ENCODE data around the gene NRXN3.

The NRXN3 gene

DNA sequence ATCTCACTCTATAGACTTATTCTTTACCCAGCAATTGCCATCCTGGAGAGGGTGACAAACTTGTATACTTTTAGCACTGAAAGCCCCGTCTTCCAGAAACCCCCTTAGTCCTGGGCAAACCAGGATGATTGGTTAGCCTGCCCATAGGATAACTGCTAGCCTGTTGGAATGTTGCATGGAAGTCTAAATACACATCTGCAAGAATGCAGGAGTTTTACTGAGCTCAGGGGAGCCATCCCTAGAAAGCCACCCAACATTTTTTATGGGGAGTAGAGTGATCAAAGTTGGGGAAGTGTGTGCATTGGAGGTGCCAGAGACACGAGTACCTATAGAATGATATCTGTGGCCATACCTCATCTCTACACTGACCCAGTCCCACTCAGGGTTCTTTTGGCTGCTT lies 155.7 kb downstream of the NRXN3 start:
- TF ChIP-seq, protein P1, sequence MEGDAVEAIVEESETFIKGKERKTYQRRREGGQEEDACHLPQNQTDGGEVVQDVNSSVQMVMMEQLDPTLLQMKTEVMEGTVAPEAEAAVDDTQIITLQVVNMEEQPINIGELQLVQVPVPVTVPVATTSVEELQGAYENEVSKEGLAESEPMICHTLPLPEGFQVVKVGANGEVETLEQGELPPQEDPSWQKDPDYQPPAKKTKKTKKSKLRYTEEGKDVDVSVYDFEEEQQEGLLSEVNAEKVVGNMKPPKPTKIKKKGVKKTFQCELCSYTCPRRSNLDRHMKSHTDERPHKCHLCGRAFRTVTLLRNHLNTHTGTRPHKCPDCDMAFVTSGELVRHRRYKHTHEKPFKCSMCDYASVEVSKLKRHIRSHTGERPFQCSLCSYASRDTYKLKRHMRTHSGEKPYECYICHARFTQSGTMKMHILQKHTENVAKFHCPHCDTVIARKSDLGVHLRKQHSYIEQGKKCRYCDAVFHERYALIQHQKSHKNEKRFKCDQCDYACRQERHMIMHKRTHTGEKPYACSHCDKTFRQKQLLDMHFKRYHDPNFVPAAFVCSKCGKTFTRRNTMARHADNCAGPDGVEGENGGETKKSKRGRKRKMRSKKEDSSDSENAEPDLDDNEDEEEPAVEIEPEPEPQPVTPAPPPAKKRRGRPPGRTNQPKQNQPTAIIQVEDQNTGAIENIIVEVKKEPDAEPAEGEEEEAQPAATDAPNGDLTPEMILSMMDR (IDR thresholded peaks at IDR 0.05) = no peak

DNA sequence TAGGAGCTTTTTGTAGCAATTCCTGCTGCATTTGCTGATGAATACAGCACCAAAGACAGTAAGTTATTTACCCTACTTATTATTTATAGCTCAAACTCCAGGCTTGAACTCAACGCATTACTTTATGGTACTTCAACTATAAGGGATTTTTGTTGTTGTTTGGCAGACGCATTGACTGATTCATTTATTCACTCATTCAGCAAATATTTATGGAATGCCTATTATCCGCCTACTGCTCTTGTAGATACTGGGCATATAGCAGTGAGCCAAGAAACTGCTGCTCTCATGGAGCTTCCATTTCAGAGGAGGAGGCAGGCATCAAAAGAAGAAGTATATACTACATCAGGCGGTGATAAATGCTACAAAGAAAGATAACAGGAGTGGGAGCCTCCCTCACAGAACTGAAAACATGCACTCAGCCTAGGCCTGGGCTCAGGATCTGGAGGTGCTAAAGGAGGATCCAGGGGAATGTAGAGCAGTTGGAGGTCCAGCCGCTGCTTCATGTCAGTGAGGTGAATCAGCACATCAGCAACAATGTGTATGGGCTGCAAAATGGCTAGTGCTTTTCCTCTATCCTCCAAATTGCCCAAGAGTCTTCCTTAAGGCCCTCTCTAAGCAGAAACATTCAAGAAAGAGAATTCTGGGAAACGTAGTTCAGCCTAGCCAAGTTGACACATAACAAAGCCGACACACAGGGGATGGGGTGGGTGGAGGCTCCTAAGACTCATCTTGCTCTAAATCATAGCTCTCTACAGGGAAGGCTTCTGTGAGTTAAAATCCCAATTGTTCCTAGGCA lies 157.5 kb downstream of the NRXN3 start:
- TF ChIP-seq, protein P1 (IDR thresholded peaks at IDR 0.05) = no peak

DNA sequence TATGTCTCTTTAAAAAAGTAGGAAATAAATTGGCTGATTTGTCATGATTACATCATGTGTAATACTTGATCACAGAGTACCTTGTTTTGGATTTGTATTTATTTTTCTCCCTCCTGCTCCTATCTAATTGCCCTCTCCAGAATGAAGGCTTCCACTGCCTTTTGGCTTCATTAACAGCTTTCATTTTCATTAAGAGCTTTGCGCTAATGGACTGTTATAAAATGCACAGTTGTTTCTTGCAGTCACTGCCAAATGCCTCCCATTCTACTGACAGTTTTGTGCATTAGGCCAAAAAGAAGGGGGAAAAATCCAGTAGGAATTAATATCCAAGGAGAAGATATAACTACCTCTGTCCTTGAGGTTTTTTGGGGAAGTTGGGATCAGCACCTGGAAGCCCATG lies 159.2 kb downstream of the NRXN3 start:
- TF ChIP-seq, protein P1 (IDR thresholded peaks at IDR 0.05) = no peak

DNA sequence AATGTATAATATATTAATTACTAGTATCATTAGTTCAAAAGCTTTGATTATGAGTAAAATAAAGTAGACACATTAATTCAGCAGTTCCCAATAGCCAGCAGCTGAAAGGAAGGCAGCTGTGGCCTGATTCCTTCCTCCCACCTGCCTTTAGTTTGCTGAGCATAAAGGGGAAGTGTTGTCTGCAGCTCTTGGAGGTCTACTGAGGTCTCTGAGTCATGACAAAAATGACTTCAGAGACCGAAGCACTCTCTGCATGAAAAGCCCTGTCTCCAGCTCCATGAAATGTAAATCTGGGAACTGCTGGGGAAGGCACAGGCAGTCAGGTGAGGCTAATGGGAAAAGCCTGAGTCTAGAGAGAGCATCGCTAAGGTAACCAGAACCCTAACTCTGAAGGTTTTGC lies 165.4 kb downstream of the NRXN3 start:
- TF ChIP-seq, protein P1 (IDR thresholded peaks at IDR 0.05) = no peak

DNA sequence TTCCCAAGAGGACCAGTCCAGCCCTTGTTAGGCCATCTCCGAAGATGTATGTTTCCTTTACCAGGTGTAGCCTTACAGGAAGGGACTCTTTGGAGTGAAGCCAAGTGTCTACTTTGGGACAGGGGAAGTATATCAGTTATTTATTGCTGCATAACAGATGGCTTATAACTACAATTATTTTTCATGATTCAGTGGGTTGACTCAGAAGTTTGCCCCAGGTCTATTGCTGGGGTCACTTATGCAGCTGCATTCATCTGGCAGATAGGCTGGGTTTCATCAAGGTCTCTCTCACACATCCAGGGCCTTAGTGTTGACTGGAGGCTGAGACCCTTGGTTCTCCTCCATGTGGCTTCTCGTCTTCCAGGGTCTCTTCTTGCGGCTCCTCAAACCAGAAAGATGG lies 170.1 kb downstream of the NRXN3 start:
- TF ChIP-seq, protein P1 (IDR thresholded peaks at IDR 0.05) = no peak

DNA sequence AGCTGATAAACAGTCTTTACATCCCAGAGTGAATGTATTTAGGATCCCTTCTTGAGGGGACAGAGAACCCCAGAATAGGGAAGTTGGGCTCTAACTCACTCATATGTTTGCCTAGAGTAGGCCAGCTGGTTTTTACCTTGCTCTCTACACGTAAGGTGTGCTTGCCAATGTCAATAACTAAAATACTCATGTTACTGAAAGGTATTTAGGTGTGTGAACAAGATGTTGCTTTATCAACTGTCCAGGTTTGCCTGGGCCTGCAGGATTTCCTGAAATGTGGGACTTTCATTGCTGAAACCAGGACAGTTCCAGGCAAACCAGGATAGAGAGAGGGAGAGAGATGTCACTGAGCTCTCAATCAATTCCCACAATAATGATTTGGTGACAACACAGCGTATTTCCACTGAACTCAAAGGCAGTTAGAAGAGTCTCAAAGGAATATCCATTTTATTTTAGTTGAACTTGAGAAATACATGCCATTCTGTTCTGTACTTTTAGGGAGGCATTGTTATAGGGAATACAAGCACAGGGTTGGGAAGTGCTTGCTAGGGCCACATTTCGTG lies 171.7 kb downstream of the NRXN3 start:
- TF ChIP-seq, protein P1 (IDR thresholded peaks at IDR 0.05) = no peak

DNA sequence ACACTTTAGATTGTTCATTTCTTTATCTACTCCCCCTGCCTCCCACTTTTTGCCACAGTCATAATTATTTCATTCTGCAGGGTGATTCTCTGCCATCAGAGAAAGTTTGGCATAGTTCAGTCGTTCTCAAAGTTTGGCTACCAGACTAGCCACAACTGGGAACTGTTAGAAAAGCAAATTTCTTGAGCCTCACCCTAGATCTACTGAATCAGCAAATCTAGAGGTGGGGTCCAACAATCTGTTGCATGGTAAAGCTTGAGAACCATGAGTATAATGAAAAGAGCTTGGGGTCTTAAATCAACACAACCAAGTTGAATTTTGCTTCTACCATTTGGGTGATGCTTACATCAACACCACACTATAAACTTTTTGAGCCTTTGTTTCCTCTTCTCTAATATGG lies 172.7 kb downstream of the NRXN3 start:
- TF ChIP-seq, protein P1 (IDR thresholded peaks at IDR 0.05) = no peak

Measured in LNCAP (cell line).